Activated CD4-positive, alpha-beta T cell treated with anti-CD3 and anti-CD28 coated beads, Interleukin-2, amount 50 U/mL, for 48 hours (primary cell): Measurements from ENCODE around the gene SNX27.
"Not testable (repeated sequence)": the region's sequence is repeated elsewhere in the genome, so short reads cannot be mapped to it uniquely, and the experiment has no call there.

Experiments used
- DNase-seq, 2 experiments: peaks; one replicate each; pipeline ENCODE4 v3.0.0-alpha.2; 2020

SNX27 gene

DNA sequence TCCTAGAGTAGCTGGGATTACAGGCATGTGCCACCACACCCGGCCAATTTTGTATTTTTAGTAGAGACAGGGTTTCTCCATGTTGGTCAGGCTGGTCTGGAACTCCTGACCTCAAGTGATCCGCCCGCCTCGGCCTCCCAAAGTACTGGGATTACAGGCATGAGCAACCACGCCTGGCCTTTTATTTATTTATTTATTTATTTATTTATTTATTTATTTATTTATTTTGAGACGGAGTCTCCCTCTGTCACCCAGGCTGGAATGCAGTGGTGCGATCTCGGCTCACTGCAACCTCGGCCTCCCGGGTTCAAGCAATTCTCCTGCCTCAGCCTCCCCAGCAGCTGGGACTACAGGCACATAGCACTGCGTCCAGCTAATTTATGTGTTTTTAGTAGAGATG is 31.2 kb downstream of the SNX27 start:
- DNase-seq, result not testable (repeated sequence)

DNA sequence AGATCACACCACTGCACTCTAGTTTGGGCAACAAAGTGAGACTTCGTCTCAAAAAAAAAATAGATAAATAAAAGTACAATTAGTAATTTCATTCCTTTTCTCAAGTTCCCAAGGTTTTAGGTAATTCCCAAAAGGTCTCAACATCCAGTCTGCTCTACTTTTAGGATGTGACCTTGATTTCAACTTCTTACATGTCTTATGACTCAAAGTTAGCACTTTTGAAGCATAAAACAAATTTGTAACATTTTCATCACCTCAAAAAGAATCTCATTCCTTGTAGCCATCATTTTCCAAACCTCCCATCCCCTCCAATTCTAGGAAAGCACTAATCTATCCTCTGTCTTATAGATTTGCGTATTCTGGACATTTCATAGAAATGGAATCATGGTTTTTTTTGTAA is 32.2 kb downstream of the SNX27 start:
- no peak for DNase-seq

DNA sequence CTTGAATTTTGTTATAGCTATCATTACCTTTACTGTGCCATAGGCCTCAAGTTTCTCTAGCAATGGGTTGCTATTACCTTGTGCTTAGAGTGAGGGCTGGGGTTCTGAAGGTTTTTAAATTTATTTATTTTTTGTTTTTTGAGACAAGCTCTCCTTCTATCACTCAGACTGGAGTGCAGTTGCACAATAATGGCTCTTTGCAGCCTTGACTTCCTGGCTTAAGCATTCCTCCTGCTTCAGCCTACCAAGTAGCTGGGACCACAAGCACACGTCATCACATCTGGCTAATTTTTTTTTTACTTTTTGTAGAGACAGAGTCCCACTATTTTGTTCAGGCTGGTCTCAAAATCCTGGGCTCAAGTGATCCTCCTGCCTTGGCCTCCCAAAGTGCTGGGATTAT is 41.5 kb downstream of the SNX27 start:
- DNase-seq, result no peak

DNA sequence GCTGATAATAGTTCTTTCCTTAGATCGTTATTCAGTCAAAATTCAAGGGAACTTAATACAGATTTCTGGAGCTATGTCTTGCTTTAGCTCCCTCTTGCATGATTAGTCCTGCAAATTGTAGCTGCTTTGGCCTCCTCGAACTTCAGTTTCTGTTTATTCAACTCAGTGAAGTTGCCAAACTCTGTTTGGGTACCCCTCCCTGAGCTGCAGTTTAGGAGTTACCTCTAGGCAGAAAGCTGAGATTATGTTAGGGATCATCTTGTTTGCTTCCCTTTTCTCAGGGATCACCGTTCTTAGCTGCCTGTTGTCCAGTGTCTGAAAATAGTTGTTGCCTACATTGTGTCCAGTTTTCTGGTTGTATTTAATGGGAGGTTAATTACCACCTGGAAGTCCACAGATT is 43.5 kb downstream of the SNX27 start:
- no peak for DNase-seq

DNA sequence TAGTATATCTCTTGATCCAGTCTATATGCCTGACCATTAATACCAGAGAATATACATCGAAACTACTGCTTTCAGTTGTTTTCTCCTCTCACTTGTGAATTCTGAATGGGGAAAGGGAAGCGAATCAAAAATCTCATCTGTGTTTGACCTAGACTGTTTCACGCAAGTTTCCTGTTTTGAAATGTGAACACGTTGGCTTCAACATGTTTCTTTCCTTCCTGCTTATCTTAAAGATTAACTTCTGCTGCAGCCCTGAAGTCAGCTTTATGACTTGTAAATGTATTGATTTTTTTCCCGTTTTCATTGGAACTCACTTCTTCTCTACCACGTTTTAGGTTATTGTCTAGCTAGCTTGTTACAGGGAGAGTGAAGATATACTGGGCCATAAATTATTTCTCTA is 49.9 kb downstream of the SNX27 start:
- no peak for DNase-seq

DNA sequence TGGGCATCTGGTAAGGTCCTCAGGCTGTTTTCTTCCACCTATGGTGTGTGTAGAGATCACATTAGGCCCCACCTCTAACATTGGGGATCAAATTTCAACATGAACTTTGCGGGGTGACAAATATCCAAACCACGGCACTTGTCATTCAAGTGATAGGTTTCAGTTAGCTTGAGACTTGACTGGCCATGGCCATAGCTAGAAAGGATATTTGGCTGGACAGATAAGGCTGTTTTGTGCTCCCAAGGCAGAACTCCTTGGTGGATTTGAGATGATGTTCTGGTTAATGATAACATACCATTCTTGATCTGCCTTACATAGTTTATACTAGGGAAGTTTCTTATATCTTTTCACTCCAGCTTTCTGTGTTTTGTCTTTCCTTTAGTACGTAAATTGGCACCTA is 56.2 kb downstream of the SNX27 start:
- DNase-seq, result no peak

DNA sequence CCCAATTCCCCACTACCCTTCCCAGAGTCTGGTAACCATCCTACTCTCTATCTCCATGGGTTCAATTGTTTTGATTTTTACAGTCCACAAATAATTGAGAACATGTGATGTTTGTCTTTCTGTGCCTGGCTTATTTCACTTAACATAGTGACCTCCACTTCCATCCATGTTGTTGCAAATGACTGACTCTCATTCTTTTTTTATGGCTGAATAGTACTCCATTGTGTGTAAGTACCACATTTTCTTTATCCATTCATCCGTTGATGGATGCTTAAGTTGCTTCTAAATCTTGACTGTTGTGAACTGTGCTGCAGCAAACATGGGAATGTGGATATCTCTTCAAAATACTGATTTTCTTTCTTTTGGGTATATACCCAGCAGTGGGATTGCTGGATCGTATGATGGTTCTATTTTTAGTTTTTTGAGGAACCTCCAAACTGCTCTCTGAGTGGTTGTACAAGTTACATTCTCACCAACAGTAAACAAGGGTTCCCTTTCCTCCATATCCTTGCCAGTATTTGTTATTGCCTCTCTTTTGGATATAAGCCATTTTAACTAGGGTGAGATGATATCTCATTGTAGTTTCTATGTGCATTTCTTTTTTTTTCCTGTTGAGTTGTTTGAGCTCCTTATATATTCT is 58.3 kb downstream of the SNX27 start:
- not testable (repeated sequence) for DNase-seq

DNA sequence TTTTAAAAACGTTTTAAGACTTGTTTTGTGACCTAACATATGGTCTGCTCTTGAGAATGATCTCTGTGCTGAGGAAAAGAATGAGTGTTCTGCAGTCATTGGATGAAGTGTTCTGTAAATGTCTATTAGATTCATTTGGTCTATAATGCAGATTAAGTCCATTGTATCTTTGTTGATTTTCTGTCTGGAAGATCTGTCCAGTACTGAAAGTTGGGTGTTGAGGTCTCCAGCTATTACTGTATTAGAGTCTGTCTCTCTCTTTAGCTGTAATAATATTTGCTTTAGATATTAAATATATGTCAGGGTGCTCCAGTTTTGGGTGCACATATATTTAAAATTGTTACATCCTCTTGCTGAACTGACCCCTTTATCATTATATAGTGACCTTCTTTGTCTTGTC is 61.6 kb downstream of the SNX27 start:
- no peak for DNase-seq

DNA sequence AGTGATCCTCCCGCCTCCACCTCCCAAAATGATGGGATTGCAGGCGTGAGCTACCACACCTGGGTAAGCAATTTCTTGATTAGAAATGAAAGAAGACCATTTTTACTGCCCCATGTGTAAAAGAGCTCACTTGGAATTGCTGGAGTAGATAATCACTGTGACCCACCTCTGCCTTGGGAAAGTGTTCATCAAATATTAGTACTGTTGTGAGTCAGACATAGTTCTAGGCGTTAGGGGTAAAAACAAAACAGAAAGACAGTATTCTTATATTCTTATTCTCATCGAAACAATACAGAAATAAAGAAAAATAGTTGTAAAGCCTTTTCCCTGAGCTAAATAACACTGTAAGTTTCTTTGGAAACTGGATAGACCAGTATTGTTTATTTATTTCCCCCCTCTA is 68.5 kb downstream of the SNX27 start:
- no peak for DNase-seq

DNA sequence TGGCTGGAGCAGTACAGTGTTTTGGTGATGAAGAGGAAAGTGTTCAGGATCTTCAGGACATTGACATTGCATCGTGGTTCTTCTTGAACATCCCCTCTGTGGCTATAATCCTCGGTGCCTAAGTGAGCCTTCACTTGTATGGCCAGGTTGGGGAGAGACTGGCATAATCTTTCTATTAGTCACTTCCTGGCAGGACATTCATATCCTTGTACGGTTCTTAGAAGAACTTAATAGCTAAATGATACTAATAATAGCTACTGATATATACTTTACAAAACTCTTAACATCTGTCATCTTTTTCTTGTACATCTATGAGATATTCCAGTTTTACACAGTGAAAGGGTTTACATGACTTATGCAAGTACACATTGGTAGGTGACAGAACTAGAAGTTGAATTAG is 69.0 kb downstream of the SNX27 start:
- no peak for DNase-seq

DNA sequence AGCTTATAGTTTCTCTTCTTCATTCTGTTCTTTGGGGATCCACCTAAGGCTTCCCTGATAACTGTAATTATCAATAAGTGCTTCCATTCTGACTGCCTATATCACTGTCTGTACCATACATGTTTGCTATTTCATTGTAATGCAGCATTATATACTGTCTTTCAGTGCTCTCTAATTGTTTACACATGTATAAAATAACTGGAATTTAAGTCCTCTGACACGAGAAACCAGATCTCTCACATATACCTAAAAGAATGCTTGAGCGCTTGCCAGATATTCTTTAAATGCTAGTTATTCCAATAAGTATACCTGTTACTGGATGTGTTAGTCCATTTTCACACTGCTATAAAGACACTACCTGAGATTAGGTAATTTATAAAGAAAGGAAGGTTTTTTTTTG is 70.1 kb downstream of the SNX27 start:
- no peak for DNase-seq

DNA sequence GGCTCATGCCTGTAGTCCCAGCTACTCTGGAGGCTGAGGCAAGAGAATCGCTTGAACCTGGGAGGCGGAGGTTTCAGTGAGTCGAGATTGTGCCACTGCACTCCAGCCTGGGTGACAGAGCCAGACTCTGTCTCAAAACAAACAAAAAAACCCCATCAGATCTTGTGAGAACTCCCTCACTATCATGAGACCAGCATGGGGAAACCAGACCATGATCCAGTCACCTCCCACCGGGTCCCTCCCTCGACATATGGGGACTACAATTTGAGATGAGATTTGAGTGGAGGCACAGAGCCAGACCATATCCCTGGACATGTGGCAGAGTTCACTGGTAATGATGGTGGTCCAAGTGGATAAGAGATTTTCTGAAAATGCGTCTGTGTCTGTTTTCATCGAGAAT is 71.1 kb downstream of the SNX27 start:
- DNase-seq, result not testable (repeated sequence)

DNA sequence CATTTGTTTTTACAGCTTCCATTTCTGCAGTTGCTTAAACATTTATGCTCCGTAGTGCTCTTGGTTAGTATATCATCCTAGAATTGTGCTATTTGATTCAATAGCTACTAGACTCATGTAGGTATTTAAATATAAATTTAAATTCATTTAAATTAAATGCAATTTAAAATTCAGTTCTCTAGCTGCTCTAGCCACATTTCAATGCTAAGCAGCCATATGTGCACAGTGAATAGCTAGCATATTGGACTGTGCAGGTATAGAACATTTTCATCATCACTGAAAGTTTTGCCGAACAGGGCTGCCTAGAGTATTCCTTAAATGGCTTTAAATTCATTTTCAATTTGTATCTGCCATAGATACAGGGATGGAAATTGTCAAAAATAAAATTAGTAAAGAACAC is 72.3 kb downstream of the SNX27 start:
- no peak for DNase-seq

DNA sequence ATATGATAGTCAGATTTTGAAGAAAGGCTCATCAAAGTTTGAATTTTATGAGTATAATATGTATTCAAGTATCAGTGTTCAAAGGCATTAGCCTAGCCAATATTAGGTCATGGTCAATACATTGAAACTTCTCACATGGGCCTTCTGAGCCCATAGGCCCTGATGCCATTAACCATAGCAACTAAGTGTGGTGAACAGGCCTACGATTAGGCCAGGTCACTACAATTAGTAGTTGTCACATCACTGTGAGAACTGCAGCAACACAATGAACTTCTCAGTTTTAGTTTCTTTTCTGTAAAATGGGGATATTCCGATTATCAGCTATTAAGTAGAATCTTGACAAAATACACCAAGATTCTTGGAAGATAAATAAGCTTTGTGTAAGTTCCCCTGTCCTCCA is 74.7 kb downstream of the SNX27 start:
- DNase-seq, result no peak

DNA sequence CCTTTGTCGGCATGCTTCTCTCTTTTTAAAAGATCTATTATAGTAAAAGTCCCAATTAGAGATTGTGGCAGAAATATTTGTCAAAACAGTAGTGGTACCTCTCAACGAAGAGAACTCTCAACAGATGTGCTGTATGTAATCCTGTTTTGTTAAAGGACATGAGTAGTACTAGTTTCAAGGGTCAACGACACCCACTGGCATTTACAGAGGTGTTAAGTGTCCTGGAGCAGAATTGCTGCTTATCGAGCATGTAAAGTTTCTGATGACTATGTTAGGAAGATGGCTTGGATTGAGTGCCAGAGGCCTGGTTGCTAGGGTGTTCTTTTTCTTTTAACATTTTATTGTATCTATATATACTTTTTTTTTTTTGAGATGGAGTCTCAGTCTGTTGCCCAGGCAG is 77.6 kb downstream of the SNX27 start:
- DNase-seq, result no peak

DNA sequence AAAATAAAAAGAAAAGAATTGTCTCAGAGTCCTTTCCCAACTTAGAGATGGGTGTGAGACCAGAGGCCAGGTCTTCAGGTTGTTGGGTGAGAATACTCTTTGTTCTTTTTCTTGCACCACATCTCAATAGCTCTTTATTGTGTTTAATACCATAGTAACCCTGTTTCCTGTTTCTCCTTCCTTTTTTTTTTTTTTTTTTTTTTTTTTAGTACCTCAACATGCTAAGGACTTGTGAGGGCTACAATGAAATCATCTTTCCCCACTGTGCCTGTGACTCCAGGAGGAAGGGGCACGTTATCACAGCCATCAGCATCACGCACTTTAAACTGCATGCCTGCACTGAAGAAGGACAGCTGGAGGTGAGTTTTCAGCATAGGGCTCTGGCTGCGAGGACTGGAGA is 80.4 kb downstream of the SNX27 start:
- DNase-seq, result no peak

DNA sequence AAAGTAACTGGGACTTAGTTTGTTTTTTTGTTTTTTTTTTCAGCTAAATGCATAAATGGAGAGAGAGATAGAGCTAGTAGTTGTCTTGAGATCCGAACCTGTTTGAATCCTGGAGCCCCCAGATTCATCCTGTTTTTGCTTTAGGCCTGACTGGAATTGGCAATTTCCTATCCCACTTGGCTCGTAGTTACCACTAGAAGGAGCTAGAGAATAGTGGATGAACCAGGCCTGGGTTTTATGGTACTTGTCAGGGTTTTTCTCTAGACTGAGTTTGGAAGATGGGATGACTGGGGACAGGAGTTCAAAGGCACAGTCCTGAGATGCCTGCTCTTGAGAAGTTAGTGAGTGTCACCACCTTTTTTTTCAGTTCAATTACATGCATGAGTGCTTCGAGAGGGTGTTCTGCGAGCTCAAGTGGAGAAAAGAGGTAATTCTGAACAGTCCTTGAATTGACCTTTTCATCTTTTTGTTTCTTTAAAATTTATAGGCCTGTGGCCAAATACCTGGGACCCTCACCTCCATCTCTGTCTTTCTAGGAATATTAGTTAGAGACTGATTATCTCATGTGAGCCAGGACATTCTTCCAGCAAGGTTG is 81.3 kb downstream of the SNX27 start:
- DNase-seq, result no peak

DNA sequence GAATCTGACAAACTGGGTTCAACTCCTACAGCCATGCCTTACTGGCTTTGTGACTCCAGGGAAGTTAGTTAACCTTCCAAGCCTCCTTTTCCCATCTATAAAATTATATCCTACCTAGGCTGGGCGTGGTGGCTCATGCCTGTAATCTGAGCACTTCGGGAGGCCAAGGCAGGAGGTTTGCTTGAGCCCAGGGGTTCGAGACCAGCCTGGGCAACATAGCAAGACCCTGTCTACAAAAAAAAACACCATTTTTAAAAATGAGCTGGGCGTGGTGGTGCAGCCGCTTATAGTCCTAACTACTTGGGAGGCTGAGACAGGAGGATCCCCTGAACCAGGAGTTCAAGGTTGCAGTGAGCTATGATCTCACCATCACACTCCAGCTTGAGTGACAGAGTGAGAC is 89.7 kb downstream of the SNX27 start:
- no peak for DNase-seq

DNA sequence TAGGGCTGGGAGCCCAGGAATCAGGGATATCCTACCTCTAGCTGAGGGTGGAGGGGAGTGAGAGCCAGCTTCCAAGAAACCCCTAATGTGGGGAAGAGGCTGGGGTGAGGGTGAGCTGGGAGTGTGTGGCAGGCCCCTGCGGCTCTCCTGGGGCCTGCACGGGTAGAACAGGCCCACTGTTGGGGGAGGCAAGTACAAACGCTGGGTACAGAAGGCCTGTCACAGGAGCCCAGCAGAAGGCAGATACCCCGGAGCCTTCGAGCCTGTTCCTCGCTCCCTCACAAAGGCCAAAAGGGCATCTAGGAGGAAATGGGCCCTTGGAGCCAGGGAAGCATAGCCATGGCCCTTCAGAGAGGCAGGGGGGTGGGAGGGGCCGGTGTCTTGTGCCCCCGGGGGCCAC is 91.1 kb downstream of the SNX27 start:
- no peak for DNase-seq

DNA sequence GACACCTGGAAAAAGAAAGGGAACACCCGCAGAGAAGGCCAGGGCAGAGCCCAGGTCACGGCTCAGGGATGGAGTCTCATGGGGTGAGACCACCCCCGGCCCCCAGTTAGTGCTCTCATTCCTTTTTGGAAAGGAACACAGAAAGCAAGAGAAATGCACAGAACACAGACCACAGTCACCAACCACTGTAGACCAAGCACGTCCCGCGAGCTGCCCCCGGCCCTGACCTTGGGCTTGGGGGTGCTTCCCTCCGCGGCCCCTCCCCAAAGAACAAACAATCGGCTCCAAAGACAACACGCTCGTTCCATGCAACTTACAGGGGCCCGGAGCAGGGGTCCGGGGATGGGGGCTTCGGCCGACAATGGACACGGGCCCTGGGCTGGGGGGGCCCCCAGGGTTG is 92.0 kb downstream of the SNX27 start:
- DNase-seq, result no peak

DNA sequence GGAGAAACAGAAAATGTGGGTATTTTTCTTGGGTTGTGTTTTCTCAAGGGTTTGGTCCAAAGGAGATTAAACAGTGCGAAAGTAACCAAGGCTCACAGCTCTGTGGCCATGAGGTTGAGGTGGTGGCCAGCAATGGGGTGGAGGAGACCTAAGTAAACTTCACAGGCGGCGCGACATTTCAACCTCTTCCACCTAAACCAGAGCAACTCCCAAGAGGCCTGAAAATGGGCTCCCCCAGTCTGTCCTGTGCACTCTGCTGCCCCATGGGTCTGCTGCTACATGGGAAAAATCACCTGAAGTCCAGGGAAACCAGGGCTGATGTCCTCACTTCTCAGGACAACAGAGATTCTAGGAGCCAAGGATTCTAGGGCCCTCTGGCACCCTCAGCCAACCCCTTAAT is 92.4 kb downstream of the SNX27 start:
- no peak for DNase-seq

DNA sequence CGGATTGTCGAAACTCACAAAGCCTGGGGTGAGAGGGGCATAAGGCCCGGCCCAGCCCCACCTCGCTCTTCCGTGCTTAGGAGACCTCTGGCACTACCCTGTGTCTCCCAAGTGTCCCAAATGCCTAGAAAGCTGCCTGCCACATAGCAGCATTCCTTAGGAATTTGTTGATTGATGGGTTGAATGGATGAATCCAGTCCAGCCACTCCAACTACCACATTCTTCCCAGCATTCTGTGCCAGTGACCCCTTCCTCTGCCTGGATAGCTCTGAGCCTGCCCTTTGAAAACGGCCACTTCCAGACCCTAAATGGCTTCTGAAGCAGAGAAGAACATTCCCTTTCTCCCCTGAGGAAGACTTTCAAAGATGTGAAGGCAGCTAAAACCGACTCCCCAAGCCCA is 93.3 kb downstream of the SNX27 start:
- no peak for DNase-seq

DNA sequence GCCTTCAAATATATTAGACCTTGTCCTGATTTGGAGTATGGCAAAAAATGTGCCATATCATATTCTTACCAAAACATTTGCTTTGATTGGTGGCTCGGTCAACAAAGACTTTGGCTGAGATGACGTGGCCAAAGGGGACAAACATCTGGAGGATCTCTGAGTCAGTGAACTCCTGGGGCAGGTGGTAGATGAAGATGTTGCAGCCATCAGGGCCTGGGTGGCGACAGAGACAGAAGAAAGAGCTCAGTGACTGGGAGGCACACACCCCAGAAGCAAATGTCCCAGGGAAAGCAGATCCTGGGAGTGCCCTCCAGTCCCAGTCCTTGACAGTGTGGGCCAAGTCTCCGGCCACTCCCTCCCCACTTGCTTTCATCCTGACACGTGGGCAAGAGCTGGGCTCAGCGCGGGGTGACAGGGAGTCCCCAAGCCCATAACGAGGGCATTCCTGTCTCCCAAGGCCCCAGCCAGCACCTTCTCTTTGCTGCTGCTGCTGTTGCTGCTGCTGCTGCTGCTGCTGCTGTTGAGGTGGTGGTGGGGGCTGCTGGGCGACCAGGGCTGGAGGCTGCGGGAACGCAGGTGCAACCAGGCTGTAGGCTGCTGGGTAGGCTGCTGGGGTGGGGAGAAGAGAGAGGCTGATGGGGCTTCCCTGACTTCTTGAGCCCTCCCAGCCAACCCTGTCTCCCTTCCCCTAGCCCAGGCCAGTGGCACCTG is 94.1 kb downstream of the SNX27 start:
- DNase-seq, result no peak
